AG20443 (cell line): Measurements from ENCODE around the gene TRHDE.

Experiments used
- DNase-seq: peaks from one replicate; pipeline ENCODE4 v3.0.0; 2012; ENCODE audit warnings: low spot score, mixed read lengths

The TRHDE gene

GRCh38 chr12:72323881-72324280 lies 51.7 kb downstream of the TRHDE start:
- DNase-seq: no peak

GRCh38 chr12:72330301-72330700 lies 58.1 kb downstream of the TRHDE start:
- peak; percentile 30 for DNase-seq

GRCh38 chr12:72330784-72331183 lies 58.6 kb downstream of the TRHDE start:
- no peak for DNase-seq

- DNase-seq: no peak
These were observed 65.2 kb downstream of the TRHDE start for GRCh38 chr12:72337382-72337781.

- DNase-seq: no peak
These were observed 65.8 kb downstream of the TRHDE start for GRCh38 chr12:72337946-72338345.

GRCh38 chr12:72338437-72338836 lies 66.3 kb downstream of the TRHDE start:
- no peak for DNase-seq

- DNase-seq: peak; percentile 45
These were observed 74.3 kb downstream of the TRHDE start for GRCh38 chr12:72346363-72346944.

- DNase-seq: no peak
These were observed 77.3 kb downstream of the TRHDE start for GRCh38 chr12:72349491-72349890.

GRCh38 chr12:72359416-72359815 lies 87.2 kb downstream of the TRHDE start:
- no peak for DNase-seq

- DNase-seq: no peak
These were observed 93.0 kb downstream of the TRHDE start for GRCh38 chr12:72365151-72365550.

GRCh38 chr12:72366255-72366654 lies 94.1 kb downstream of the TRHDE start:
- DNase-seq: no peak

- DNase-seq: no peak
These were observed 96.1 kb downstream of the TRHDE start for GRCh38 chr12:72368298-72368697.

GRCh38 chr12:72368719-72369422 lies 96.7 kb downstream of the TRHDE start:
- DNase-seq: no peak

GRCh38 chr12:72369423-72369959 lies 97.3 kb downstream of the TRHDE start:
- no peak for DNase-seq

- DNase-seq: no peak
These were observed 108.3 kb downstream of the TRHDE start for GRCh38 chr12:72380441-72380840.

GRCh38 chr12:72388322-72388721 lies 116.2 kb downstream of the TRHDE start:
- DNase-seq: no peak

- no peak for DNase-seq
These were observed 118.0 kb downstream of the TRHDE start for GRCh38 chr12:72390146-72390545.

GRCh38 chr12:72406111-72406510 lies 133.9 kb downstream of the TRHDE start:
- DNase-seq: no peak

- DNase-seq: no peak
These were observed 160.0 kb downstream of the TRHDE start for GRCh38 chr12:72432037-72432604.

GRCh38 chr12:72433298-72433697 lies 161.1 kb downstream of the TRHDE start:
- DNase-seq: no peak

- no peak for DNase-seq
These were observed 162.8 kb downstream of the TRHDE start for GRCh38 chr12:72434999-72435398.

- DNase-seq: no peak
These were observed 170.0 kb downstream of the TRHDE start for GRCh38 chr12:72442217-72442616.

GRCh38 chr12:72444125-72444524 lies 172.0 kb downstream of the TRHDE start:
- no peak for DNase-seq
